Measurements from ENCODE around the gene CD80.

The CD80 gene

DNA sequence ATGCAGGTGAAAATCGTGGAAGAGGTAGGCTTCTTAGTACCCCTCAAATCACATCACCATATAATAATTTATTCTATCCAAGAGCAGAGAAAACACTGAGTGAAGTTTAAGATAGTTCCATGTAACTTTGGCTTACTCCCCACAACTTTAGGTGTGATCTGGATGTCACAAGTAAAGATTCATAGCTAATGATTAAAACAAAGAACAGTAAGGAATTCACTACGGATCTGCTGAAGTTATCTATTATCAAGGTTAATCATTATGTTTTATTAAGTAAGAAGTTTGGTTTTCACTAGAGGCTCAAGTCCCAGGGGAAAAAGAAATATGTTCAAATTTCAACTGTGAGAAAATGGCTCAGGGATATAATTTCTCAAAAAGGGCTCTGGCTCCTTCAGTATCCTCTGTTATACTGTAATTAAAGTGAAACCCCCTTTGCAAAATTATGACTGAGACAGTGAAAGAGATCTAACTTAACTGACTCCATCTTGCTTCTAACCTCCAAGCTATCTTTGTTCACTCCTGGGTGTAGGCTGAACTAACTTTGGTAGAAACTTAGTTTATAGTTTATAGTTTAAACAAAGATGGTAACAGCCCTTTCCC, 17.1 kb downstream of the CD80 start:
- DNase-seq = no peak

- DNase-seq = no peak
Observed at GRCh38 chr3:119541547-119541946, 17.9 kb downstream of the CD80 start.

- DNase-seq = no peak
Observed at GRCh38 chr3:119538772-119539171, 20.6 kb downstream of the CD80 start.

GRCh38 chr3:119536757-119537156, 22.7 kb downstream of the CD80 start:
- DNase-seq = no peak

DNA sequence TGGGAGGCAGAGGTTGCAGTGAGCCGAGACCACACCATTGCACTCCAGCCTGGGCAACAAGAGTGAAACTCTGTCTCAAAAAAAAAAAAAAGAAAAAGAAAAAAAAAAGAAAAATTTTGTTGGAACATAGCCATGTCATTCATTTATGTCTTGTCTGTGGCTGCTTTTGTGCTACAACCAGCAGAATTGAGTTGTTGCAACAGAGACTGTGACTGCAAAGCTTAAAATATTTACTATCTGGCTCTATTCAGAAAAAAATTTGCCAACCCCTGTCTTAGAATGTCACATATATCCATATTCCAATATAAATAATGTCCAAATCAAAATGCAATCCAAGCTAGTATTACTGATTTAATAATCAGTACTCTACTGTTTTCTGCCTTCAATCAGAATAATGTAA, 25.1 kb downstream of the CD80 start:
- no peak for DNase-seq

GRCh38 chr3:119531151-119531550, 28.3 kb downstream of the CD80 start:
- DNase-seq = no peak

- DNase-seq = no peak
Observed at GRCh38 chr3:119530456-119530855, 29.0 kb downstream of the CD80 start.

DNA sequence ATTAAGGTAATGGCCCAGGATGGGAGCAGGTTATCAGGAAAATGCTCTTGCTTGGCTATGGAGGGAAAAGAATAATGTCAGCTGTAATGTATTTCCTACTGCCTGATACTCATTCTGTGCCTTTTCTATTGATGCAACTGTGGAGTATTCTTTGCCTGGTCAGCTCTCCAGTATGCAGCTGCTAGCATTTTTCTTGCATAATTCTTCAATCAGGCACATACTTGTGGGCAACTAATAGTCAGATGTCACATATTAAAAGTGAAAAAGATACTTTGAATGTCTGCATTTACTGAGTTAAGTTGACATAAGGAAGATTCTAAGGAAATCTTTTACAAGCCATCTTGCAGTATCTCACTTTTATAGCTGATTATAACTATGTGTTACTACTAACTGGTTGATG, 29.5 kb downstream of the CD80 start:
- no peak for DNase-seq

GRCh38 chr3:119527714-119528113, 31.7 kb downstream of the CD80 start:
- no peak for DNase-seq

DNA sequence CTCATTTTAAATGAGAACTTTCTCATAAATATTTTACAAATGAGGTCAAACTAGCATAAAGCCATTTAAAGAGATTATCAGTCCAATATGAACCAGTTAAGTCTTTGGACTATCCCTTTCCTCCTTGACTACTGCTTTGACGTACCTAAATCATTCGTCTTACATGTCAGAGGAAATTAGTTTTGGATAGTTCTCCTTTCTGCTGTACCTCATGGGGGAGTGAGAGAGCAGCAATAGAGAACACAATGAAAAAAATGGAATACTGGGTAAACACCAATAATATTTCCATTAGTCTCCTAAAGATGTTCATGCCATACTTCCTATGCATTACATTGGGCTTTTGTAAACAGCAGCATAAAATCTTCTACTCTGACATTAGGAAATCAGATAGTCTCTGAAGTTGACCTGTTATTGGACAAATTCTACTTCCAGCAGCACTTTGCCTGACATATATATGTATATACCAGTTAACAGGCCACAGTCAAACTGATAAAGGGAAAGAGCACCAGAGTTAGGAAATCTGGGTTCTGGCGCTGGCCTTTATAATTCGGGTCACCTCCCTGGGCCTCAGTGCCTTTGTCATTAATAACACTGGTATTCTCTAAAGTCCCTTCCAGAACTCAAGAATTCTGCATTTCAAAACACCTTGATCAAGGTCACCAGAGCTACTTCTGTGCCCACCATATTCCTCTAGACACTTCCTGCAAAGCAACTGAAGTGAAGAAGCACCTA, 34.3 kb downstream of the CD80 start:
- no peak for DNase-seq

DNA sequence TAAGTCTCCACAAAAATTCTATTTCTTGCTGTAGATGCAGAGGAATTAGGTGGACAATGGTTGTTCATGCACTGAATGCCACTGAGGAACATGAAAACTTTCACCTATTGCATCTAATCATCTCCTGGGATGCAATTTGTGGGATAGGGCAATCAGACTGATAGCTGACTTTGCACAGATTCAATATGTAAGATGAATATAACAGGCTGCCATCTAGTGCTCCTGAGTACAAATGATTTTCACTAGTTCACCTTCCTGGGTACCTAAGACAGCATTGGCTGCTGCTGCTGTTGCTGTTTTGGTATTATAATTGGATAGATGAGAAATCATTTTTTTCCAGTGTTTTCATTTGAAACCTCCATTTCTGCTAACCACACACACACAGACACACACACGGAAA, 41.4 kb downstream of the CD80 start:
- DNase-seq = no peak

- DNase-seq = no peak
Observed at GRCh38 chr3:119517112-119517511, 42.3 kb downstream of the CD80 start.

DNA sequence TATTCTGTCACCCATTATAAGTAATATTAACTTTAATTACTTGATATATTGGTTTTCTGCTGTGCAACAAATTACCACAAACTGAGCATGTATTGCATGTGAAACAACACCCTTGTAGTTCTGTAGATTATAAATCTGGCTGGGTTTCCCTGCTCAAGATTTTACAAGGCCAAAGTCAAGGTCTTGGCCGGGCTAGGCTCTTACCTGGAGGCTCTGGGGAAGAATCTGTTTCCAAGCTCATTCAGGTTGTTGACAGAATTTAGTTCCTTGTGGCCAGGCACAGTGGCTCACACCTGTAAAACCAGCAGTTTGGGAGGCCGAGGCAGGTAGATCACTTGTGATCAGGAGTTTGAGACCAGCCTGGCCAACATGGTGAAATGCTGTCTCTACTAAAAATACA, 44.8 kb downstream of the CD80 start:
- no peak for DNase-seq

DNA sequence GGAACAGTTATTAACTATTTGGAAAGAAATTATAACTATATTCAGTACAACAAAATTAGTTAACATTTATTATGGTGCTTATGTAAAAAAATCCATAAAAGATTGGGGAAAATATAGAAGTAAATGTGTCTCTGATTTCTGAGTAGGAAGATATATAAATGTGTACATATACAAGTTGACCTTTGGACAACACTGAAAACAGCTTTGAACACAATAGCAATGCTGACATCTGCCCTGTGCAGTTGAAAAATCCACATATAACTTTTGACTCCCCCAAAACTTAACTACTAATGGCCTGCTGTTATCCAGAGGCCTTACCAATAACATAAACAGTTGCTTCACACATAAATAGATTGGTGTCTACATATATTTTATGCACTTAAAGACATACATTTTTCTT, 48.7 kb downstream of the CD80 start:
- DNase-seq = no peak

DNA sequence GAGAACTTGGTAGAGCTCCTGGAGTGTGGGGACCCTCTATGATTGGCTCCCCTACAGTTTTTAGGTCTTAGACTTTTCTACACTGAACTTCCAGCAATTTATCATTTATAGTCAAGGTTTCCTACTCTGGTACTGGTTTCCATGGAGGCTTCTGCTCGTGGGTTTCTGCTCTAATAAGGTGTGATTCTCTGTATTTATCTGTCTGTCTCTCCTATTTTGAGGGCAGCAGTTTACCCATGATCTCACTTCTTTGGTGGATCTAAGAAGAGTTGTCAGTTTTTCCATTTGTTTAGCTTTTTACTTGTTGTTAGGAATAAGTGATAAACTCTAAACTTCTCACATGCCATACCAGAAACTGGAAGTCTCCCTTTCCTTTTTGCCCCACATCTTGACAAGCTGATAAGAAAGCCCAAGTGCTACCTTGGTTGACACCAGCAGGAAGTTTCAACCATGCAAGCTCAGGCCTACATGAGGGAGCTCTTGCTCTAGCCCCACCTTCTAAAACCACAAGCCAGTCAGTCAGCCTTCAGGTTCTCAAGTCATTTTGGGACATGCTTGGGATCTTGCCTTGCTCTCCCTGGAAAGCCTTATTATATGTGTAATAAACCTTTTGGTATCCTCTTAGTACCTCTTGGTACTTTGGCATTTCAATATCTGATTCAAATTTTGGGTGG, 51.1 kb downstream of the CD80 start:
- no peak for DNase-seq

- DNase-seq = no peak
Observed at GRCh38 chr3:119507404-119507803, 52.0 kb downstream of the CD80 start.

DNA sequence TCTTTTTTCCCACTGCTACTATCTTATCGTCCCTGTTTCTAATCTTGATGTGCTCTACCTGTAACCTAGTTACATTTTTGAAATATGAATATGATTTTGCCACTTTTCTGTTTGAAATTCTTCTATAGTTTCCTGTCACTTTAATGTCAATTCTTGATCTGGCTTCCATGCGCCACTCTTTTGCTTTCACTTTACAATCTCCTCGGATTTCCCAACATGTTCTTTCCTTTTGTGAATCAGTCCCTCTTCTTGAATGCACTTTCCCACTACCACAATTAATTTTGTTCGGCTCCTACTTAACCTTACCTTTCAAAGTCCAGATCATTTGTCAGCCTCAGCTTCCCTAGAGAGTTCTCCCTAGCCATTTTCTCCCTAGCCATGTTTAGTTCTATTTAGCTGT, 52.8 kb downstream of the CD80 start:
- no peak for DNase-seq

- no peak for DNase-seq
Observed at GRCh38 chr3:119500901-119501300, 58.5 kb downstream of the CD80 start.

- DNase-seq = no peak
Observed at GRCh38 chr3:119500265-119500664, 59.1 kb downstream of the CD80 start.

DNA sequence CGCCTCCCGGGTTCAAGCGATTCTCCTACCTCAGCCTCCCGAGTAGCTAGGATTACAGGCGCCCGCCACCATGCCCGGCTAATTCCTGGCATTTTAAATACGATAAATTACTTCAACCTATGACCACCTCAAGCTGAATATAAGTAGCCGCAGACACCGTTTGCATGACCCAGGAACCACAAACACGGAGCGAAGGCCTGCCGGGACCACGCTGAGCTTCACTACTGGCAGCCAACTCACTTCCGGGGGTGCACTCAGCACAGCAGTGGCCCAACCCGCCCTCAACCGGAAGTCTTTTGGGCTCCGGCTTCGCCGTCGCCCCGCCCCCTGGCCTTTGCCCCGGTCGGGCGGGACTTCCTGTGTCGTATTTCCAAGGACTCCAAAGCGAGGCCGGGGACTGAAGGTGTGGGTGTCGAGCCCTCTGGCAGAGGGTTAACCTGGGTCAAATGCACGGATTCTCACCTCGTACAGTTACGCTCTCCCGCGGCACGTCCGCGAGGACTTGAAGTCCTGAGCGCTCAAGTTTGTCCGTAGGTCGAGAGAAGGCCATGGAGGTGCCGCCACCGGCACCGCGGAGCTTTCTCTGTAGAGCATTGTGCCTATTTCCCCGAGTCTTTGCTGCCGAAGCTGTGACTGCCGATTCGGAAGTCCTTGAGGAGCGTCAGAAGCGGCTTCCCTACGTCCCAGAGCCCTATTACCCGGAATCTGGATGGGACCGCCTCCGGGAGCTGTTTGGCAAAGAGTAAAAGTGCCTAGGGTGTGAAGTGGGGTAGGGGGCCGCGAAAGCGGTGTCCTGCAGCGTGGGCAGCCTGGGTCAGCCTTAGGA, 61.0 kb downstream of the CD80 start, which contains the start of gene TIMMDC1:
TIMMDC1 (plus strand) TSS at position 362 of the 826 bp plus-strand sequence; CDS start at position 549, 187 bp downstream.
- peak; percentile 94 to 98 for DNase-seq

DNA sequence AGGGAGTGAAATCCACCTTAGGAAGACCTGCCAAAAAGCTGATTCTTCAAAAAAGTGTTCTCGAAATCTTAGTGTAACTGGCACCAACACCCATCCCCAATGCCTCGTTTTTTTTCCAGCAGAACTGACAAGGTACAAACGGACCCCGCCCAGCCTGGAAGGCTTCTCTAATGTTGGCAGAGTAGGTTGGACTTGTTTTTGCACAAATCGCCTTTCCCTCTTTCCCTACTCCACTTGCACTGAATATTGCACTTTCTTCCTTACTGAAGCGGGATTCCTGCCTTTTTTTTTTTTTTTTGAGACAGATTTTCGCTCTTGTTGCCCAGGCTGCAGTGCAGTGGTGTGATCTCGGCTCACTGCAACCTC, 61.6 kb downstream of the CD80 start:
- DNase-seq = peak in 1 of 2 experiments; percentile 6

DNA sequence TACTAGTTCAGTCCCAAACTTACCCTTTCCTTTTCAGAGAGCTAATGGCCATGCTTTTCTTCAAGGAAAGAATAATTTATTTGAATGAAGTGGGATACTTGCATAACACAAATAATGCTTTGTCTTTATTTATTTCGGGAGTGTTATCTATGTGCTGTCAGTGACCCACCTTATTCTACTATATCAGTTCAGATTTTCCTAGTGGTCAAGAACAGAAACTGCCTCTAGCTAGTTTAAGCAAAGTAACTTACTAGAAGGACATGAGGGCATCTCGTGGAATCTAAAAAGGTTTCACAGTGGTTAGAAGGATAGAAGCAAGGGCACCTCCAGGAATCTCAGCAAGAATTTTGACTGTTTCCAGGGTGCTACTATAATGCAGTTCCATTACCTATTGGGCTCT, 64.8 kb downstream of the CD80 start:
- DNase-seq = no peak

GRCh38 chr3:119492810-119493209, 66.6 kb downstream of the CD80 start:
- DNase-seq = no peak
